MM.1S (cell line): ENCODE results near the gene EXOC3.

ENCODE experiments used
- EZH2phosphoT487 ChIP-seq: fragments of 300-600 bp; sonication (generic); IDR thresholded peaks from 2 replicates; pipeline ENCODE4 v1.6.1; 2018; ENCODE audit warnings: antibody characterized with exemption, low read length
- TF ChIP-seq, protein P1 (sequence below): fragments of 300-600 bp; sonication (generic); IDR thresholded peaks from 2 replicates; pipeline ENCODE4 v1.5.1; 2016; ENCODE audit warnings: antibody characterized with exemption, low read length, mixed read lengths

DNA sequence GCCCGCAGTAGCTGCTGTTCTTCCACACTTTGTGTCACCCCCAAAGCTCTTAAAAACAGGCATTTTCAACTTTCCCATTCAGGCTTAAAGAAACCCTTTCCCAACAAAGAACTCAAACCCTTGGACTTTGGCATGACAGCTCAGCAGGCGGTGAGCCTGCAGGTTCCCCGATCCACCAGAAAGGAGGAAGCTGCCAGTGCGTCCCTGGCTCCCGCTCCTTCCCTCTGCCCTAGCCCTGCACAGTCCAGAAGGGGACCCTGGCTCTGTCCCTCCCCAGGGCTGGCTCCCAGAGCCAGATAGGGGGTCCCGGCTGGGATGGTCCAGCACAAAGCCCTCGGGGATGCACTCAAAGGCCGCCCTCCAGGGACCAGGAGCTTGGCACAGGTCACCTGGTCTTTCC, 71.7 kb downstream of the EXOC3 start:
- TF ChIP-seq, protein P1, sequence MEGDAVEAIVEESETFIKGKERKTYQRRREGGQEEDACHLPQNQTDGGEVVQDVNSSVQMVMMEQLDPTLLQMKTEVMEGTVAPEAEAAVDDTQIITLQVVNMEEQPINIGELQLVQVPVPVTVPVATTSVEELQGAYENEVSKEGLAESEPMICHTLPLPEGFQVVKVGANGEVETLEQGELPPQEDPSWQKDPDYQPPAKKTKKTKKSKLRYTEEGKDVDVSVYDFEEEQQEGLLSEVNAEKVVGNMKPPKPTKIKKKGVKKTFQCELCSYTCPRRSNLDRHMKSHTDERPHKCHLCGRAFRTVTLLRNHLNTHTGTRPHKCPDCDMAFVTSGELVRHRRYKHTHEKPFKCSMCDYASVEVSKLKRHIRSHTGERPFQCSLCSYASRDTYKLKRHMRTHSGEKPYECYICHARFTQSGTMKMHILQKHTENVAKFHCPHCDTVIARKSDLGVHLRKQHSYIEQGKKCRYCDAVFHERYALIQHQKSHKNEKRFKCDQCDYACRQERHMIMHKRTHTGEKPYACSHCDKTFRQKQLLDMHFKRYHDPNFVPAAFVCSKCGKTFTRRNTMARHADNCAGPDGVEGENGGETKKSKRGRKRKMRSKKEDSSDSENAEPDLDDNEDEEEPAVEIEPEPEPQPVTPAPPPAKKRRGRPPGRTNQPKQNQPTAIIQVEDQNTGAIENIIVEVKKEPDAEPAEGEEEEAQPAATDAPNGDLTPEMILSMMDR: no peak
- TF ChIP-seq EZH2phosphoT487: no peak
